LHCN-M2 (cell line): ENCODE measurements around the gene TEN1. TPM values are rescaled to one million over a fixed set of nuclear protein-coding genes. Genes with fewer than 3 reads are reported as not detected.

Experiments used
- total RNA-seq: library from RNA; depleted of rRNA; stranded (reverse); fragments of >200 nt; gene quantifications from 2 replicates; pipeline ENCODE4 v1.2.3, GENCODE V29; 2014; rRNA removed

TEN1 gene
- total RNA-seq, 1 experiment from 2014 or later = 18.5 TPM

Other genes with a start within 250 kb of the TEN1 start
- 65.4 and 66.3 TPM in 2 replicates for gene GALK1, start 214.0 kb upstream of the TEN1 start, total RNA-seq
- 18.8 and 32.5 TPM in 2 replicates for gene UNK, start 194.4 kb upstream of the TEN1 start, total RNA-seq
- gene UNC13D, start 134.8 kb upstream of the TEN1 start, total RNA-seq = 0.69 and 0.71 TPM in 2 replicates
- 27.6 and 33.3 TPM in 2 replicates for gene WBP2, start 123.9 kb upstream of the TEN1 start, total RNA-seq
- 11.8 and 11.9 TPM in 2 replicates for gene TRIM47, start 100.7 kb upstream of the TEN1 start, total RNA-seq
- 29.6 and 32.5 TPM in 2 replicates for gene TRIM65, start 82.3 kb upstream of the TEN1 start, total RNA-seq
- gene MRPL38, start 74.4 kb upstream of the TEN1 start, total RNA-seq = 28.7 and 37.1 TPM in 2 replicates
- gene FBF1, start 38.2 kb upstream of the TEN1 start, total RNA-seq = 19.7 and 20.7 TPM in 2 replicates
- gene ACOX1, start 74 bp upstream of the TEN1 start, total RNA-seq = 30.5 and 36.2 TPM in 2 replicates
- gene CDK3, start 21.6 kb downstream of the TEN1 start, total RNA-seq = 2.9 and 3.8 TPM in 2 replicates
- not detected in 2 replicates for gene EVPL, start 48.1 kb downstream of the TEN1 start, total RNA-seq
- 27.3 and 29.3 TPM in 2 replicates for gene SRP68, start 93.3 kb downstream of the TEN1 start, total RNA-seq
- 0.13 TPM in 1 of 2 replicates, not detected in the other for gene GALR2, start 95.5 kb downstream of the TEN1 start, total RNA-seq
- gene ZACN, start 99.9 kb downstream of the TEN1 start, total RNA-seq = not detected in 2 replicates
- gene EXOC7, start 124.5 kb downstream of the TEN1 start, total RNA-seq = 83.5 and 83.7 TPM in 2 replicates
- 0.26 TPM in 1 of 2 replicates, not detected in the other for gene FOXJ1, start 162.0 kb downstream of the TEN1 start, total RNA-seq